HepG2 (cell line): ENCODE data around the gene GSK3A. TPM values are rescaled to one million over a fixed set of nuclear protein-coding genes. Genes with fewer than 3 reads are reported as not detected.
A peak's percentile ranks its signal among the peaks of the same experiment; 100 is the strongest.

Experiments used
- ATAC-seq: fragments of 200-7000 bp; cut with Tn5 transposase; 3 replicates; pipeline ENCODE4 v1.9.1; 2020; ENCODE audit warnings: mild to moderate bottlenecking, moderate library complexity
- BruUV-seq: library from RNA; stranded (reverse); fragments of 400-500 nt; replicated peaks from 2 replicates; lab custom pipeline; 2021; lab: Mats Ljungman, UMichigan
- CTCF ChIA-PET: fragments of 300-600 bp; formaldehyde crosslinking; extraction: SDS; loops from one replicate; lab custom pipeline; 2021; ENCODE audit warnings: low total read pairs, inconsistent platforms, low intra/inter-chr PET ratio; lab: Yijun Ruan, JAX
- POLR2A ChIA-PET: fragments of 350-600 bp; sonication (Branson Sonifier 250); formaldehyde crosslinking; loops from one replicate; lab custom pipeline; 2020; ENCODE audit warnings: antibody characterized with exemption, inconsistent platforms; lab: Yijun Ruan, JAX
- DNase-seq: peaks from one replicate; pipeline ENCODE4 v3.0.0-alpha.2; 2015; ENCODE audit warnings: low spot score
- FAIRE-seq: peaks from 3 replicates; lab custom pipeline; 2011; peaks lifted over from hg19 to GRCh38; lab: Jason Lieb, UNC
- H2AFZ ChIP-seq: one replicate; pipeline ENCODE4 v1.6.1; 2011; ENCODE audit warnings: low read length, inconsistent platforms
- H3K27ac ChIP-seq: fragments of 300-600 bp; 3 replicates; pipeline ENCODE4 v1.8.0; 2011; ENCODE audit warnings: mixed run types, mild to moderate bottlenecking, mixed read lengths, low read length, inconsistent platforms; ENCODE audit not compliant: insufficient read depth; ENCODE audit errors: extremely low read length
- H3K27me3 ChIP-seq, 2 experiments: fragments of 200-600 bp in 1 of 2; 2 replicates in 1 of 2; 3 replicates in 1 of 2; pipeline versions ENCODE4 v1.6.0 to v1.8.0; 2011; ENCODE audit warnings: low read length in 2 of 2, mild to moderate bottlenecking in 2 of 2, moderate library complexity in 2 of 2, inconsistent platforms in 1 of 2; ENCODE audit not compliant: insufficient read depth in 2 of 2, control insufficient read depth in 1 of 2
- H3K36me3 ChIP-seq, 2 experiments: fragments of 200-600 bp in 1 of 2; replicated peaks in 1 of 2; 2 replicates in 1 of 2; 3 replicates in 1 of 2; pipeline versions ENCODE4 v1.5.1 to v1.8.0; 2011; ENCODE audit warnings: low read length in 2 of 2, inconsistent platforms in 1 of 2; ENCODE audit not compliant: insufficient read depth in 2 of 2, control insufficient read depth in 1 of 2
- H3K4me1 ChIP-seq: 2 replicates; pipeline ENCODE4 v1.5.1; 2012; ENCODE audit warnings: low read length, inconsistent platforms; ENCODE audit not compliant: insufficient read depth
- H3K4me2 ChIP-seq: 2 replicates; pipeline ENCODE4 v1.6.0; 2011; ENCODE audit warnings: low read depth, low read length, inconsistent platforms
- H3K4me3 ChIP-seq, 3 experiments: fragments of 200-600 bp in 1 of 3; sonication (generic), shearing (Covaris generic) in 1 of 3; replicated peaks in 1 of 3; 2 replicates each; pipeline ENCODE4 v1.5.1; 2011 to 2016; ENCODE audit warnings: low read length in 3 of 3, inconsistent platforms in 2 of 3, low read depth in 2 of 3, mild to moderate bottlenecking in 2 of 3, control low read depth in 1 of 3, mixed read lengths in 1 of 3; ENCODE audit not compliant: insufficient read depth in 1 of 3
- H3K79me2 ChIP-seq: one replicate; pipeline ENCODE4 v1.6.1; 2011; ENCODE audit warnings: low read length, inconsistent platforms; ENCODE audit not compliant: insufficient read depth
- H3K9ac ChIP-seq: 2 replicates; pipeline ENCODE4 v1.6.0; 2011; ENCODE audit warnings: mild to moderate bottlenecking, low read depth, low read length, inconsistent platforms; ENCODE audit not compliant: insufficient read depth
- H3K9me3 ChIP-seq: 2 replicates; pipeline ENCODE4 v1.5.1; 2012; ENCODE audit warnings: mild to moderate bottlenecking, low read length
- H4K20me1 ChIP-seq: 2 replicates; pipeline ENCODE4 v1.6.0; 2011; ENCODE audit warnings: inconsistent platforms, mild to moderate bottlenecking, low read length, moderate library complexity; ENCODE audit not compliant: insufficient read depth
- FOXO1 ChIP-seq: sonication (generic); formaldehyde crosslinking; IDR thresholded peaks from 2 replicates; pipeline ENCODE4 v1.4.0; 2020; ENCODE audit warnings: missing genetic modification reagents
- IKZF1 ChIP-seq: fragments of 450-650 bp; IDR thresholded peaks from 2 replicates; pipeline ENCODE4 v1.7.1; 2016
- KLF11 ChIP-seq: IDR thresholded peaks from 2 replicates; pipeline ENCODE4 v1.6.1; 2016; ENCODE audit warnings: missing compliant biosample characterization
- PHF8 ChIP-seq: sonication (generic); formaldehyde crosslinking; IDR thresholded peaks from 2 replicates; pipeline ENCODE4 v1.5.0; 2020; ENCODE audit warnings: missing genetic modification reagents
- RELA ChIP-seq: sonication (generic); formaldehyde crosslinking; IDR thresholded peaks from 2 replicates; pipeline ENCODE4 v1.4.0; 2020; ENCODE audit warnings: missing genetic modification reagents
- TCF7 ChIP-seq: sonication (generic); IDR thresholded peaks from 2 replicates; pipeline ENCODE4 v1.6.1; 2016; ENCODE audit warnings: antibody characterized with exemption, low read depth
- ZEB1 ChIP-seq: IDR thresholded peaks from 2 replicates; pipeline ENCODE4 v1.6.1; 2012; ENCODE audit warnings: mild to moderate bottlenecking, low read depth, inconsistent platforms; ENCODE audit not compliant: insufficient replicate concordance
- ZFAT ChIP-seq: sonication (generic); formaldehyde crosslinking; conservative IDR thresholded peaks from 2 replicates; pipeline ENCODE4 v1.8.1; 2023; ENCODE audit warnings: missing genetic modification reagents, inconsistent platforms
- ZNF20 ChIP-seq: sonication (generic); formaldehyde crosslinking; IDR thresholded peaks from 2 replicates; pipeline ENCODE4 v1.4.0; 2020; ENCODE audit warnings: mild to moderate bottlenecking, moderate library complexity, missing genetic modification reagents
- ZNF333 ChIP-seq: sonication (generic); formaldehyde crosslinking; IDR thresholded peaks from 2 replicates; pipeline ENCODE4 v1.4.0; 2020; ENCODE audit warnings: mild to moderate bottlenecking, missing genetic modification reagents, borderline replicate concordance
- ZNF34 ChIP-seq: sonication (generic); formaldehyde crosslinking; IDR thresholded peaks from 2 replicates; pipeline ENCODE4 v1.4.0; 2020; ENCODE audit warnings: mild to moderate bottlenecking, missing genetic modification reagents, borderline replicate concordance
- ZNF652 ChIP-seq: IDR thresholded peaks from 2 replicates; pipeline ENCODE4 v1.6.1; 2016; ENCODE audit warnings: low read depth, borderline replicate concordance
- ZNF768 ChIP-seq: sonication (generic); formaldehyde crosslinking; IDR thresholded peaks from 2 replicates; pipeline ENCODE4 v1.4.0; 2020; ENCODE audit warnings: missing genetic modification reagents
- WGBS: methylation state at CpG from one replicate; pipeline ENCODE4 v1.1.6; 2017; ENCODE audit warnings: low lambda C conversion rate; 5-methylcytosine and 5-hydroxymethylcytosine counted together
- in situ Hi-C: cut with HindIII; loops from 2 replicates; pipeline ENCODE4 v1.10.0; 2017; ENCODE audit warnings: low pct_unique_long_range_greater_than_20kb; ENCODE audit not compliant: extremely low pct_ligation_motif_present
- intact Hi-C: fragments of 100-400 bp; cut with micrococcal nuclease; formaldehyde crosslinking; loops from one replicate; pipeline ENCODE4 v1.10.0; 2022; ENCODE audit not compliant: unreplicated experiment
- polyA plus RNA-seq, 8 experiments: library from polyadenylated mRNA; depleted of rRNA in 3 of 8; stranded (reverse) in 7 of 8; unstranded in 1 of 8; fragments of >200 nt; fragmentation: Illumina TruSeq in 4 of 8; extraction: Trizol in 4 of 8; gene quantifications; 2 replicates each; pipeline versions ENCODE4 v1.2.1 to v1.2.3, GENCODE V29; 2011 to 2016; ENCODE audit warnings: low read depth in 4 of 8, missing spikeins in 1 of 8, mixed read lengths in 1 of 8; ENCODE audit not compliant: insufficient read depth in 1 of 8
- total RNA-seq, 5 experiments: library from RNA; depleted of rRNA; stranded (reverse); fragments of >200 nt; fragmentation: Illumina TruSeq; extraction: Trizol; gene quantifications; 2 replicates each; pipeline ENCODE4 v1.2.3, GENCODE V29; 2016; ENCODE audit warnings: low read depth in 1 of 5
- TF ChIP-seq, protein P1 (sequence below): IDR thresholded peaks from 2 replicates; pipeline ENCODE4 v1.6.1; 2018; ENCODE audit warnings: missing genetic modification reagents

GSK3A gene
- total and polyA plus RNA-seq, 2 of the 13 experiments (the other 11 are each of a cell fraction or from before 2014, with no cell fraction given): 16.9 to 52.5 TPM

- Histone ChIP-seq H3K27ac (no peak overlapping the region), H3K4me1 (no peaks in the 10 kb centered on the region), H3K79me2 (peaks cover 13% of the 10 kb centered on the region), H3K36me3 (peaks cover 38 to 72% of the 10 kb centered on the region in 2 experiments), H3K27me3 (no peaks in the 10 kb centered on the region; a peak in 1 of 5 replicates), H3K9ac (no peak overlapping the region), H3K4me3 (no peak overlapping the region), H3K9me3 (no peaks in the 10 kb centered on the region), H3K4me2 (no peak overlapping the region), H2AFZ (no peak overlapping the region), H4K20me1 (peaks cover 23% of the 10 kb centered on the region; the same call in 1 of the 2 replicates)
- intact Hi-C loops: no loop called here
- ATAC-seq (no peak), FAIRE-seq (no peak), DNase-seq (no peak)
- no peak for TF ChIP-seq ZEB1
- TF ChIP-seq IKZF1: no peak
- TF ChIP-seq ZFAT (CRISPR knock-in tag): no peak
- no peak for TF ChIP-seq ZNF652 (CRISPR knock-in tag)
- no peak for TF ChIP-seq FOXO1
- peak; percentile 61; the same call in 1 of the 2 replicates for TF ChIP-seq ZNF768 (CRISPR knock-in tag)
- TF ChIP-seq ZNF34 (CRISPR knock-in tag): no peak
- POLR2A ChIA-PET: no interaction called here
- BruUV-seq: no TSS peak
- in situ Hi-C loops: no loop called here
- CTCF ChIA-PET: no interaction called here
- 96% methylated on average over 6 of the region's 6 CpGs for WGBS
Observed at GRCh38 chr19:42201489-42202289, 40.7 kb downstream of the GSK3A start.

DNA sequence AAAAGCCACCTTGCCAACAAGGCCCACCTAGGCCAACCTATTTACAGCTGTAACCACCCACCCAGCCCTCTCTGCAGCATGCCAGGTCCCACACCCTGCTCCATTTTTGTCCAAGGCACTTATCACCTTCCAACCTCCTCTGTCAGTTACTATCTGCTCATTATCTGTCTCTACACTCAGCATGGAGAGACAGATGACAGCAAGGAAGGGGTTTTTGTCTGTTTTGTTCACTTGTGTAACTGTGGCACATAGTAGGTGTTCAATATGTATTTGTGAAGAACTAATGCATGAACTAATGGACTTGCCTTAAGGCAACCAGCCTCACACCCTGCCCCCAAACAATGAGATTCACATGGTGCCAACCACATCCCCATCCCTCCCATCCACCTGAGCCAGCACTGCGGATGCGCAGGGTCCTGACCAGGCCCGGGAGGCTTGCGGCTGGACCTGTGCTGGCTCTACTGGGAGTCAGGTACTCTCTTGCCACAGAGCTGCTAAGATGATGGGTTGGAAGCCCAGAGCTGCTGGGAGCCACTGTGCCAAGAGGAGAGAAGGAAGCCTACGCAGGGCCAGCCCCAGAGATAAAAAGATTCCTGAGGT is 42.2 kb downstream of the GSK3A start:
- peaks cover 10% of the 10 kb centered on the region for H3K79me2 ChIP-seq
- peaks cover 17% of the 10 kb centered on the region; the same call in 1 of the 2 replicates for H4K20me1 ChIP-seq
- DNase-seq: no peak
- H3K4me1 ChIP-seq: no peaks in the 10 kb centered on the region
- H3K36me3 ChIP-seq: peaks cover 37 to 65% of the 10 kb centered on the region in 2 experiments
- H2AFZ ChIP-seq: no peak overlapping the region
- no peak for FAIRE-seq
- BruUV-seq: no TSS peak
- no peak overlapping the region for H3K27ac ChIP-seq
- no peak overlapping the region for H3K4me2 ChIP-seq
- WGBS: 84% methylated on average over 5 of the region's 5 CpGs
- no peaks in the 10 kb centered on the region; a peak in 1 of 5 replicates for H3K27me3 ChIP-seq
- CTCF ChIA-PET: no interaction called here
- in situ Hi-C loops (no loop called here), intact Hi-C loops (no loop called here)
- H3K9me3 ChIP-seq: no peaks in the 10 kb centered on the region
- H3K4me3 ChIP-seq: no peak overlapping the region
- no peak overlapping the region for H3K9ac ChIP-seq
- no peak for ATAC-seq
- POLR2A ChIA-PET: no interaction called here
- TF ChIP-seq ZNF333: no peak
- TF ChIP-seq KLF11 (CRISPR knock-in tag): no peak
- TF ChIP-seq ZNF20 (CRISPR knock-in tag): no peak
- no peak for TF ChIP-seq TCF7
- no peak for TF ChIP-seq PHF8
- TF ChIP-seq RELA (CRISPR knock-in tag): no peak
- TF ChIP-seq, protein P1, sequence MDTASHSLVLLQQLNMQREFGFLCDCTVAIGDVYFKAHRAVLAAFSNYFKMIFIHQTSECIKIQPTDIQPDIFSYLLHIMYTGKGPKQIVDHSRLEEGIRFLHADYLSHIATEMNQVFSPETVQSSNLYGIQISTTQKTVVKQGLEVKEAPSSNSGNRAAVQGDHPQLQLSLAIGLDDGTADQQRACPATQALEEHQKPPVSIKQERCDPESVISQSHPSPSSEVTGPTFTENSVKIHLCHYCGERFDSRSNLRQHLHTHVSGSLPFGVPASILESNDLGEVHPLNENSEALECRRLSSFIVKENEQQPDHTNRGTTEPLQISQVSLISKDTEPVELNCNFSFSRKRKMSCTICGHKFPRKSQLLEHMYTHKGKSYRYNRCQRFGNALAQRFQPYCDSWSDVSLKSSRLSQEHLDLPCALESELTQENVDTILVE (CRISPR knock-in tag): no peak
